HepG2 (cell line): ENCODE measurements around the gene CASKIN1. TPM values are rescaled to one million over a fixed set of nuclear protein-coding genes. Genes with fewer than 3 reads are reported as not detected.

ENCODE experiments used
- ADNP ChIP-seq: sonication (generic); formaldehyde crosslinking; IDR thresholded peaks from 2 replicates; pipeline ENCODE4 v1.4.0; 2020; ENCODE audit warnings: missing genetic modification reagents
- ARNT ChIP-seq: fragments of 450-650 bp; IDR thresholded peaks from 2 replicates; pipeline ENCODE4 v1.6.1; 2017
- ASH2L ChIP-seq: fragments of 300-600, 200-600 bp; sonication (generic); IDR thresholded peaks from 2 replicates; pipeline ENCODE4 v1.7.0; 2017; ENCODE audit warnings: low read depth, mild to moderate bottlenecking, moderate library complexity, mixed read lengths, low read length; ENCODE audit not compliant: insufficient read length
- CENPT ChIP-seq: sonication (generic); formaldehyde crosslinking; IDR thresholded peaks from 2 replicates; pipeline ENCODE4 v1.8.0; 2022; ENCODE audit warnings: low read depth, mild to moderate bottlenecking, moderate library complexity, missing genetic modification reagents
- ELF3 ChIP-seq: IDR thresholded peaks from 2 replicates; pipeline ENCODE4 v1.6.1; 2016; ENCODE audit warnings: missing genetic modification reagents, missing compliant biosample characterization
- GFI1 ChIP-seq: sonication (generic); formaldehyde crosslinking; IDR thresholded peaks from 2 replicates; pipeline ENCODE4 v1.5.0; 2020; ENCODE audit warnings: missing genetic modification reagents, mild to moderate bottlenecking, borderline replicate concordance
- KDM4B ChIP-seq: sonication (generic); formaldehyde crosslinking; IDR thresholded peaks from 2 replicates; pipeline ENCODE4 v1.4.0; 2020; ENCODE audit warnings: missing genetic modification reagents
- KLF13 ChIP-seq: sonication (generic); formaldehyde crosslinking; IDR thresholded peaks from 2 replicates; pipeline ENCODE4 v1.4.0; 2020; ENCODE audit warnings: mild to moderate bottlenecking, missing genetic modification reagents
- MLXIP ChIP-seq: sonication (generic); formaldehyde crosslinking; IDR thresholded peaks from 2 replicates; pipeline ENCODE4 v1.9.0; 2021; ENCODE audit warnings: missing genetic modification reagents, borderline replicate concordance
- NAIF1 ChIP-seq: sonication (generic); formaldehyde crosslinking; IDR thresholded peaks from 2 replicates; pipeline ENCODE4 v1.5.0; 2020; ENCODE audit warnings: mild to moderate bottlenecking, missing genetic modification reagents, borderline replicate concordance
- NFATC3 ChIP-seq: sonication (generic); formaldehyde crosslinking; IDR thresholded peaks from 2 replicates; pipeline ENCODE4 v1.5.1; 2020; ENCODE audit warnings: mild to moderate bottlenecking, missing genetic modification reagents
- RAD21 ChIP-seq: fragments of 450-650 bp; formaldehyde crosslinking; IDR thresholded peaks from 2 replicates; pipeline ENCODE4 v1.5.0; 2020; ENCODE audit warnings: mild to moderate bottlenecking
- RFXANK ChIP-seq: IDR thresholded peaks from 2 replicates; pipeline ENCODE4 v1.6.1; 2016
- RFXAP ChIP-seq: sonication (generic); formaldehyde crosslinking; IDR thresholded peaks from 2 replicates; pipeline ENCODE4 v1.4.0; 2020; ENCODE audit warnings: missing genetic modification reagents, borderline replicate concordance
- SMC3 ChIP-seq: IDR thresholded peaks from 2 replicates; pipeline ENCODE4 v1.6.1; 2011; ENCODE audit warnings: low read length, improper control_type of control experiment
- SUZ12 ChIP-seq: fragments of 150-350 bp; IDR thresholded peaks from 2 replicates; pipeline ENCODE4 v1.6.1; 2014; ENCODE audit warnings: low read depth, low read length
- XBP1 ChIP-seq: sonication (generic); formaldehyde crosslinking; IDR thresholded peaks from 2 replicates; pipeline ENCODE4 v1.5.0; 2020; ENCODE audit warnings: missing genetic modification reagents
- ZBTB7A ChIP-seq: sonication (generic); formaldehyde crosslinking; IDR thresholded peaks from 2 replicates; pipeline ENCODE4 v1.8.0; 2022; ENCODE audit warnings: mild to moderate bottlenecking, missing genetic modification reagents
- ZFP36 ChIP-seq: fragments of 150-350 bp; IDR thresholded peaks from 2 replicates; pipeline ENCODE4 v1.6.1; 2018; ENCODE audit warnings: borderline replicate concordance, low read length, low read depth; ENCODE audit not compliant: partially characterized antibody
- ZNF121 ChIP-seq: sonication (generic); formaldehyde crosslinking; IDR thresholded peaks from 2 replicates; pipeline ENCODE4 v1.5.0; 2020; ENCODE audit warnings: mild to moderate bottlenecking, missing genetic modification reagents
- ZNF224 ChIP-seq: sonication (generic); formaldehyde crosslinking; IDR thresholded peaks from 2 replicates; pipeline ENCODE4 v1.5.0; 2020; ENCODE audit warnings: mild to moderate bottlenecking, missing genetic modification reagents
- ZNF337 ChIP-seq: sonication (generic); formaldehyde crosslinking; IDR thresholded peaks from 2 replicates; pipeline ENCODE4 v1.5.1; 2020; ENCODE audit warnings: missing genetic modification reagents, low read depth, mild to moderate bottlenecking, borderline replicate concordance
- ZNF430 ChIP-seq: sonication (generic); formaldehyde crosslinking; IDR thresholded peaks from 2 replicates; pipeline ENCODE4 v1.9.0; 2021; ENCODE audit warnings: mild to moderate bottlenecking, missing genetic modification reagents
- ZNF484 ChIP-seq: sonication (generic); formaldehyde crosslinking; IDR thresholded peaks from 2 replicates; pipeline ENCODE4 v1.5.1; 2020; ENCODE audit warnings: mild to moderate bottlenecking, low read depth, missing genetic modification reagents, borderline replicate concordance
- ZNF614 ChIP-seq: IDR thresholded peaks from 2 replicates; pipeline ENCODE4 v1.6.1; 2018; ENCODE audit warnings: missing biosample characterization, missing genetic modification reagents, inconsistent platforms, borderline replicate concordance
- ZNF749 ChIP-seq: sonication (generic); formaldehyde crosslinking; IDR thresholded peaks from 2 replicates; pipeline ENCODE4 v1.8.0; 2022; ENCODE audit warnings: mild to moderate bottlenecking, missing genetic modification reagents, moderate library complexity, borderline replicate concordance
- ZNF777 ChIP-seq: sonication (generic); formaldehyde crosslinking; IDR thresholded peaks from 2 replicates; pipeline ENCODE4 v1.4.0; 2020; ENCODE audit warnings: missing genetic modification reagents
- polyA plus RNA-seq, 8 experiments: library from polyadenylated mRNA; depleted of rRNA in 3 of 8; stranded (reverse) in 7 of 8; unstranded in 1 of 8; fragments of >200 nt; fragmentation: Illumina TruSeq in 4 of 8; extraction: Trizol in 4 of 8; gene quantifications; 2 replicates each; pipeline versions ENCODE4 v1.2.1 to v1.2.3, GENCODE V29; 2011 to 2016; ENCODE audit warnings: low read depth in 4 of 8, missing spikeins in 1 of 8, mixed read lengths in 1 of 8; ENCODE audit not compliant: insufficient read depth in 1 of 8
- total RNA-seq, 5 experiments: library from RNA; depleted of rRNA; stranded (reverse); fragments of >200 nt; fragmentation: Illumina TruSeq; extraction: Trizol; gene quantifications; 2 replicates each; pipeline ENCODE4 v1.2.3, GENCODE V29; 2016; ENCODE audit warnings: low read depth in 1 of 5
- TF ChIP-seq, protein P1 (sequence below): sonication (generic); formaldehyde crosslinking; IDR thresholded peaks from 2 replicates; pipeline ENCODE4 v1.8.1; 2023; ENCODE audit warnings: mild to moderate bottlenecking, missing genetic modification reagents, borderline replicate concordance
- TF ChIP-seq, protein P2 (sequence below): sonication (generic); formaldehyde crosslinking; IDR thresholded peaks from 2 replicates; pipeline ENCODE4 v1.5.1; 2020; ENCODE audit warnings: missing genetic modification reagents, mild to moderate bottlenecking, borderline replicate concordance

The CASKIN1 gene
- total and polyA plus RNA-seq, 2 of the 13 experiments (the other 11 are each of a cell fraction or from before 2014, with no cell fraction given): 1.2 to 2.2 TPM

DNA sequence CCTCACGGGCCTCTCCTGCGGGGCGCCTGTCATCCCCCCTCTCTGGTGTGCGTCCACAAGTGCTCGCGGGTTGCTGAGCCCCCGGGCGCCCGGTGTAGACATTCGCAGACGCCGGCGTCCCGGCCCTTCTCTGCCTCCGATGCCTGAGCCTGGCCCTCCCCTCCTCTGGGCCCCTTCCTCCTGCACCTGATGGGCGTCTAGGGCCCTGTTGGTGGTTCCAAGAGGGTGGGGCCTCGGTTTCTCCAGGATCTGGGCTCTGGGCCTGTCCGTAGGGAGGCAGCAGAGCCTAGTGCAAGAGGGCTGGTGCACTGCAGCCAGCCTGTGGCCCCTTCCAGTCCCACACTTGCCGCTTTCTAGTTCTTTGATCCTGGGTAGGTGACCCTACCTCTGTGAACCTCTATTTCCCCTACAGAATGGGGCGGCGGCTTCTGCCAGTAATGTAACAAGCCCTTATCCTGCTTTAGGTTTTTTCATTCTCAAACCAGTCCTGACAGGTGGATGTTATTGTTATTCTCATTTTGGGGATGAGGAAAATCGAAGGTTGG lies 27.6 kb upstream of the CASKIN1 start (continued):
- no peak for TF ChIP-seq CENPT (CRISPR knock-in tag)
- TF ChIP-seq ZNF749 (CRISPR knock-in tag): 0 out of 2 replicates have a peak, but pooled peaks have one; percentile 8
- peak; percentile 97 for TF ChIP-seq ZNF121
- TF ChIP-seq XBP1 (CRISPR knock-in tag): no peak
- TF ChIP-seq ZBTB7A (CRISPR knock-in tag): peak; percentile 36; the same call in 1 of the 2 replicates
- TF ChIP-seq NAIF1 (CRISPR knock-in tag): no peak
- TF ChIP-seq ADNP (CRISPR knock-in tag): no peak
- TF ChIP-seq ARNT: no peak
- no peak for TF ChIP-seq SUZ12
- TF ChIP-seq SMC3: no peak
- TF ChIP-seq ZNF430 (CRISPR knock-in tag): peak; percentile 12; the same call in 1 of the 2 replicates
- TF ChIP-seq RFXANK (CRISPR knock-in tag): no peak
- TF ChIP-seq RAD21 (CRISPR knock-in tag): peak; percentile 19; the same call in 1 of the 2 replicates
- TF ChIP-seq ZNF224 (CRISPR knock-in tag): 0 out of 2 replicates have a peak, but pooled peaks have one; percentile 8
- 0 out of 2 replicates have a peak, but pooled peaks have one; percentile 18 for TF ChIP-seq NFATC3 (CRISPR knock-in tag)
- TF ChIP-seq RFXAP (CRISPR knock-in tag): 0 out of 2 replicates have a peak, but pooled peaks have one; percentile 2
- no peak for TF ChIP-seq ZNF484
- no peak for TF ChIP-seq GFI1
- TF ChIP-seq KDM4B (CRISPR knock-in tag): no peak
- TF ChIP-seq MLXIP: 0 out of 2 replicates have a peak, but pooled peaks have one; percentile 7
- TF ChIP-seq ZNF777 (CRISPR knock-in tag): peak; percentile 68; the same call in 1 of the 2 replicates
- TF ChIP-seq, protein P1, sequence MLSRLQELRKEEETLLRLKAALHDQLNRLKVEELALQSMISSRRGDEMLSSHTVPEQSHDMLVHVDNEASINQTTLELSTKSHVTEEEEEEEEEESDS (CRISPR knock-in tag): 0 out of 2 replicates have a peak, but pooled peaks have one; percentile 5
- no peak for TF ChIP-seq ZFP36
- TF ChIP-seq ZNF614 (CRISPR knock-in tag): no peak
- no peak for TF ChIP-seq KLF13 (CRISPR knock-in tag)
- TF ChIP-seq, protein P2, sequence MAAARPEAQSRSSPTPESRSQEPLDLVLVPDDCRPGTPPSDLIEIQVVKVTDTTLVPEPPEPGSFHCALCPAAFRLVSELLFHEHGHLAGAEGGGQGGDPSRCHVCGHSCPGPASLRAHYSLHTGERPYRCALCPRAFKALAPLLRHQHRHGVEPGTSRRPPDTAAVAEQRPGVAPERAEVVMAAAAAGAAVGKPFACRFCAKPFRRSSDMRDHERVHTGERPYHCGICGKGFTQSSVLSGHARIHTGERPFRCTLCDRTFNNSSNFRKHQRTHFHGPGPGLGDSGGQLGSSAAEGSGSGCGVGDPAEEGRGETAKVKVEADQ: 0 out of 2 replicates have a peak, but pooled peaks have one; percentile 21
- no peak for TF ChIP-seq ELF3 (CRISPR knock-in tag)
- TF ChIP-seq ASH2L: peak; percentile 10
- no peak for TF ChIP-seq ZNF337 (CRISPR knock-in tag)
